Trophoblast cell (in vitro differentiated cells and primary cell): ENCODE data around the gene RAB15.

ENCODE experiments used
- DNase-seq, 2 donors: peaks; one replicate each; pipeline ENCODE4 v3.0.0-alpha.2; 2016
- H2AFZ ChIP-seq: 2 replicates; pipeline ENCODE4 v1.6.1; 2013; ENCODE audit warnings: low read length, moderate library complexity, mild to moderate bottlenecking; ENCODE audit not compliant: insufficient read depth, poor library complexity
- H2AK5ac ChIP-seq: 2 replicates; pipeline ENCODE4 v1.6.1; 2013; ENCODE audit warnings: mild to moderate bottlenecking, low read length
- H2BK120ac ChIP-seq: 2 replicates; pipeline ENCODE4 v1.6.1; 2013; ENCODE audit warnings: low read length, mild to moderate bottlenecking, moderate library complexity; ENCODE audit not compliant: insufficient read depth, poor library complexity
- H2BK12ac ChIP-seq: 2 replicates; pipeline ENCODE4 v1.6.1; 2013; ENCODE audit warnings: mild to moderate bottlenecking, low read length, moderate library complexity
- H2BK5ac ChIP-seq: 2 replicates; pipeline ENCODE4 v1.6.1; 2013; ENCODE audit warnings: low read length, low read depth, moderate library complexity, mild to moderate bottlenecking; ENCODE audit not compliant: poor library complexity
- H3K14ac ChIP-seq: 2 replicates; pipeline ENCODE4 v1.6.1; 2013; ENCODE audit warnings: mild to moderate bottlenecking, low read length
- H3K18ac ChIP-seq: 2 replicates; pipeline ENCODE4 v1.6.1; 2013; ENCODE audit warnings: mild to moderate bottlenecking, low read length
- H3K23ac ChIP-seq: 2 replicates; pipeline ENCODE4 v1.6.1; 2013; ENCODE audit warnings: low read length
- H3K27ac ChIP-seq: 2 replicates; pipeline ENCODE4 v1.5.1; 2013; ENCODE audit warnings: low read depth, mild to moderate bottlenecking, inconsistent platforms, low read length, moderate library complexity
- H3K27me3 ChIP-seq: 2 replicates; pipeline ENCODE4 v1.6.1; 2013; ENCODE audit warnings: inconsistent platforms, mild to moderate bottlenecking, low read length, moderate library complexity; ENCODE audit not compliant: insufficient read depth
- H3K36me3 ChIP-seq, 2 experiments: 1 replicate in 1 of 2; 2 replicates in 1 of 2; pipeline ENCODE4 v1.6.1; 2013; ENCODE audit warnings: low read length in 2 of 2, mild to moderate bottlenecking in 2 of 2, moderate library complexity in 1 of 2; ENCODE audit not compliant: insufficient read depth in 2 of 2, control insufficient read depth in 1 of 2
- H3K4ac ChIP-seq: 2 replicates; pipeline ENCODE4 v1.6.1; 2013; ENCODE audit warnings: low read depth, mild to moderate bottlenecking, low read length, moderate library complexity
- H3K4me1 ChIP-seq, 2 experiments: 1 replicate in 1 of 2; 2 replicates in 1 of 2; pipeline ENCODE4 v1.6.1; 2013; ENCODE audit warnings: low read length in 2 of 2, mild to moderate bottlenecking in 2 of 2, moderate library complexity in 1 of 2; ENCODE audit not compliant: insufficient read depth in 2 of 2, control insufficient read depth in 1 of 2
- H3K4me2 ChIP-seq: 2 replicates; pipeline ENCODE4 v1.6.1; 2013; ENCODE audit warnings: inconsistent platforms, mild to moderate bottlenecking, low read length, moderate library complexity
- H3K4me3 ChIP-seq: 2 replicates; pipeline ENCODE4 v1.5.1; 2013; ENCODE audit warnings: mild to moderate bottlenecking, low read depth, low read length, inconsistent platforms
- H3K79me1 ChIP-seq: one replicate; pipeline ENCODE4 v1.6.1; 2013; ENCODE audit warnings: low read length
- H3K79me2 ChIP-seq: 2 replicates; pipeline ENCODE4 v1.6.1; 2013; ENCODE audit warnings: low read length, mild to moderate bottlenecking; ENCODE audit not compliant: control insufficient read depth, insufficient read depth, poor library complexity
- H3K9ac ChIP-seq: 2 replicates; pipeline ENCODE4 v1.6.1; 2013; ENCODE audit warnings: mild to moderate bottlenecking, low read length
- H3K9me3 ChIP-seq: 2 replicates; pipeline ENCODE4 v1.6.1; 2013; ENCODE audit warnings: low read depth, mild to moderate bottlenecking, control low read depth, inconsistent platforms, low read length; ENCODE audit not compliant: insufficient read depth
- H4K12ac ChIP-seq: 2 replicates; pipeline ENCODE4 v1.6.1; 2013; ENCODE audit warnings: low read depth, mild to moderate bottlenecking, low read length, moderate library complexity
- H4K8ac ChIP-seq: 2 replicates; pipeline ENCODE4 v1.6.1; 2013; ENCODE audit warnings: low read depth, mild to moderate bottlenecking, low read length, moderate library complexity
- H4K91ac ChIP-seq: one replicate; pipeline ENCODE4 v1.6.1; 2013; ENCODE audit warnings: low read depth, mild to moderate bottlenecking, low read length, moderate library complexity
- WGBS: extraction: QIAGEN DNeasy Blood & Tissue Kit; methylation state at CpG from one replicate; pipeline ENCODE4 v1.1.7; 2013; ENCODE audit warnings: missing lambda C conversion rate; ENCODE audit not compliant: insufficient read length, insufficient coverage; ENCODE audit errors: extremely low coverage; 5-methylcytosine and 5-hydroxymethylcytosine counted together

Gene RAB15

GRCh38 chr14:64952598-64953309 lies 19.4 kb downstream of the RAB15 start:
- WGBS, result no CpG with 5 or more reads among the region's 7 CpGs

GRCh38 chr14:64951724-64952123 lies 20.4 kb downstream of the RAB15 start:
- Histone ChIP-seq H2AFZ (no peak overlapping the region), H3K79me2 (no peaks in the 10 kb centered on the region), H4K91ac (no peak overlapping the region), H3K27me3 (no peaks in the 10 kb centered on the region), H3K79me1 (no peaks in the 10 kb centered on the region), H3K27ac (no peak overlapping the region), H3K14ac (no peak overlapping the region), H2BK12ac (no peak overlapping the region), H4K8ac (no peak overlapping the region), H3K9ac (no peak overlapping the region), H2BK5ac (no peak overlapping the region), H3K18ac (no peak overlapping the region), H3K9me3 (no peaks in the 10 kb centered on the region), H3K36me3 (peaks cover 36 to 40% of the 10 kb centered on the region in 2 experiments), H3K23ac (no peak overlapping the region), H2AK5ac (no peak overlapping the region), H4K12ac (no peak overlapping the region), H3K4ac (no peak overlapping the region), H3K4me3 (no peak overlapping the region), H3K4me1 (no peaks in the 10 kb centered on the region), H3K4me2 (no peak overlapping the region), H2BK120ac (no peak overlapping the region)
- DNase-seq, result no peak

More at GRCh38 chr14:64952598-64953309, 19.4 kb downstream of the RAB15 start:
- H3K4me3 ChIP-seq, result no peak overlapping the region
- DNase-seq, result no peak
- H3K18ac ChIP-seq, result no peak overlapping the region
- no peaks in the 10 kb centered on the region for H3K4me1 ChIP-seq
- H3K9ac ChIP-seq, result no peak overlapping the region
- no peak overlapping the region for H2AFZ ChIP-seq
- H2BK12ac ChIP-seq, result no peak overlapping the region
- no peak overlapping the region for H2AK5ac ChIP-seq
- H3K27me3 ChIP-seq, result no peaks in the 10 kb centered on the region
- H3K4me2 ChIP-seq, result no peak overlapping the region
- H3K36me3 ChIP-seq, result peaks cover 28 to 32% of the 10 kb centered on the region in 2 experiments
- no peak overlapping the region for H2BK120ac ChIP-seq
- no peak overlapping the region for H3K4ac ChIP-seq
- H4K91ac ChIP-seq, result no peak overlapping the region
- H2BK5ac ChIP-seq, result no peak overlapping the region
- H3K9me3 ChIP-seq, result no peaks in the 10 kb centered on the region
- no peaks in the 10 kb centered on the region for H3K79me2 ChIP-seq
- no peak overlapping the region for H3K27ac ChIP-seq
- no peak overlapping the region for H3K23ac ChIP-seq
- H3K79me1 ChIP-seq, result no peaks in the 10 kb centered on the region
- H3K14ac ChIP-seq, result no peak overlapping the region
- H4K12ac ChIP-seq, result no peak overlapping the region
- no peak overlapping the region for H4K8ac ChIP-seq

- no peak for DNase-seq
- H3K9me3 ChIP-seq, result no peaks in the 10 kb centered on the region
- no CpG with 5 or more reads among the region's 8 CpGs for WGBS
- no peak overlapping the region for H4K91ac ChIP-seq
- no peaks in the 10 kb centered on the region for H3K4me1 ChIP-seq
- peaks cover 37 to 40% of the 10 kb centered on the region in 2 experiments for H3K36me3 ChIP-seq
- H4K12ac ChIP-seq, result no peak overlapping the region
- no peak overlapping the region for H3K9ac ChIP-seq
- no peak overlapping the region for H3K4ac ChIP-seq
- H2AFZ ChIP-seq, result no peak overlapping the region
- no peak overlapping the region for H3K27ac ChIP-seq
- no peaks in the 10 kb centered on the region for H3K27me3 ChIP-seq
- no peak overlapping the region for H3K4me3 ChIP-seq
- H3K23ac ChIP-seq, result no peak overlapping the region
- no peak overlapping the region for H2AK5ac ChIP-seq
- no peaks in the 10 kb centered on the region for H3K79me2 ChIP-seq
- H3K4me2 ChIP-seq, result no peak overlapping the region
- no peak overlapping the region for H2BK120ac ChIP-seq
- H3K18ac ChIP-seq, result no peak overlapping the region
- H3K14ac ChIP-seq, result no peak overlapping the region
- no peak overlapping the region for H2BK12ac ChIP-seq
- H4K8ac ChIP-seq, result no peak overlapping the region
- no peak overlapping the region for H2BK5ac ChIP-seq
- H3K79me1 ChIP-seq, result no peaks in the 10 kb centered on the region
These were observed 20.8 kb downstream of the RAB15 start for GRCh38 chr14:64951291-64951690.

GRCh38 chr14:64950889-64951288 lies 21.2 kb downstream of the RAB15 start:
- no peaks in the 10 kb centered on the region for H3K79me1 ChIP-seq
- H3K27me3 ChIP-seq, result no peaks in the 10 kb centered on the region
- no peak overlapping the region for H3K4me2 ChIP-seq
- H2BK120ac ChIP-seq, result no peak overlapping the region
- H3K18ac ChIP-seq, result no peak overlapping the region
- no peaks in the 10 kb centered on the region for H3K9me3 ChIP-seq
- H2AK5ac ChIP-seq, result no peak overlapping the region
- H4K8ac ChIP-seq, result no peak overlapping the region
- H3K4ac ChIP-seq, result no peak overlapping the region
- no peak overlapping the region for H2BK5ac ChIP-seq
- no peak overlapping the region for H3K14ac ChIP-seq
- no peak overlapping the region for H3K27ac ChIP-seq
- WGBS, result no CpG with 5 or more reads among the region's 8 CpGs
- no peaks in the 10 kb centered on the region for H3K4me1 ChIP-seq
- no peak overlapping the region for H3K23ac ChIP-seq
- no peak overlapping the region for H3K4me3 ChIP-seq
- H3K36me3 ChIP-seq, result peaks cover 37 to 40% of the 10 kb centered on the region in 2 experiments
- no peak overlapping the region for H3K9ac ChIP-seq
- H2AFZ ChIP-seq, result no peak overlapping the region
- no peak for DNase-seq
- H2BK12ac ChIP-seq, result no peak overlapping the region
- H4K91ac ChIP-seq, result no peak overlapping the region
- no peaks in the 10 kb centered on the region for H3K79me2 ChIP-seq
- no peak overlapping the region for H4K12ac ChIP-seq
